Karpas-422 (cell line): Measurements from ENCODE around the gene COLEC12. TPM values are rescaled to one million over a fixed set of nuclear protein-coding genes. Genes with fewer than 3 reads are reported as not detected.

Experiments
- DNase-seq: peaks from one replicate; pipeline ENCODE4 v3.0.0-alpha.2; 2015
- H2AFZ ChIP-seq: fragments of 200-600 bp; sonication (generic); 2 replicates; pipeline ENCODE4 v1.6.1; 2014; ENCODE audit warnings: antibody characterized with exemption, low read length, mixed read lengths
- H3K27ac ChIP-seq: fragments of 200-600 bp; sonication (generic); 2 replicates; pipeline ENCODE4 v1.5.1; 2014; ENCODE audit warnings: mild to moderate bottlenecking, low read length, moderate library complexity
- H3K27me3 ChIP-seq: fragments of 200-600 bp; sonication (generic); 2 replicates; pipeline ENCODE4 v1.6.1; 2014; ENCODE audit warnings: low read length, mixed read lengths
- H3K36me3 ChIP-seq: fragments of 200-600 bp; sonication (generic); 2 replicates; pipeline ENCODE4 v1.6.1; 2014; ENCODE audit warnings: low read length, mixed read lengths; ENCODE audit not compliant: insufficient read depth
- H3K4me1 ChIP-seq: fragments of 200-600 bp; sonication (generic); 2 replicates; pipeline ENCODE4 v1.6.1; 2014; ENCODE audit warnings: mild to moderate bottlenecking, low read length, mixed read lengths
- H3K4me2 ChIP-seq: fragments of 200-600 bp; sonication (generic); 2 replicates; pipeline ENCODE4 v1.6.1; 2014; ENCODE audit warnings: low read length, low read depth, mild to moderate bottlenecking; ENCODE audit not compliant: poor library complexity, severe bottlenecking
- H3K4me3 ChIP-seq: fragments of 200-600 bp; sonication (generic); 2 replicates; pipeline ENCODE4 v1.5.1; 2014; ENCODE audit warnings: mild to moderate bottlenecking, antibody characterized with exemption, low read length, mixed read lengths
- H3K79me2 ChIP-seq: fragments of 200-600 bp; sonication (generic); 2 replicates; pipeline ENCODE4 v1.6.1; 2014; ENCODE audit warnings: mild to moderate bottlenecking, low read length, mixed read lengths
- H3K9ac ChIP-seq: fragments of 200-600 bp; sonication (generic); 2 replicates; pipeline ENCODE4 v1.6.0; 2014; ENCODE audit warnings: low read length
- H3K9me2 ChIP-seq: fragments of 200-600 bp; sonication (generic), shearing (Covaris generic); replicated peaks from 2 replicates; pipeline ENCODE4 v1.6.0; 2014; ENCODE audit warnings: mild to moderate bottlenecking, low read length, moderate library complexity; ENCODE audit not compliant: insufficient read depth
- H3K9me3 ChIP-seq: fragments of 300-700, 200-600 bp; sonication (generic); 2 replicates; pipeline ENCODE4 v1.6.1; 2014; ENCODE audit warnings: low read length, mixed read lengths
- H4K20me1 ChIP-seq: fragments of 200-600 bp; sonication (generic); 2 replicates; pipeline ENCODE4 v1.6.1; 2014; ENCODE audit warnings: mild to moderate bottlenecking, antibody characterized with exemption, low read length, low read depth; ENCODE audit not compliant: insufficient read depth
- total RNA-seq: library from RNA; depleted of rRNA; stranded (reverse); fragments of >200 nt; shearing (Covaris generic); gene quantifications from 2 replicates; pipeline ENCODE4 v1.2.3, GENCODE V29; 2014; ENCODE audit warnings: low replicate concordance

The COLEC12 gene
- total RNA-seq, 1 experiment from 2014 or later = not detected

GRCh38 chr18:332007-332406, 168.5 kb downstream of the COLEC12 start:
- Histone ChIP-seq H3K4me2 (no peak overlapping the region), H2AFZ (no peak overlapping the region), H3K4me3 (no peak overlapping the region), H3K9me3 (no peaks in the 10 kb centered on the region), H4K20me1 (no peaks in the 10 kb centered on the region), H3K79me2 (no peaks in the 10 kb centered on the region), H3K9me2 (no peaks in the 10 kb centered on the region), H3K27me3 (no peaks in the 10 kb centered on the region), H3K27ac (no peak overlapping the region), H3K36me3 (no peaks in the 10 kb centered on the region), H3K4me1 (no peaks in the 10 kb centered on the region), H3K9ac (no peak overlapping the region)
- no peak for DNase-seq

- Histone ChIP-seq H3K4me3 (no peak overlapping the region), H3K9me2 (no peaks in the 10 kb centered on the region), H3K4me2 (no peak overlapping the region), H3K9me3 (no peaks in the 10 kb centered on the region), H3K27me3 (no peaks in the 10 kb centered on the region), H3K4me1 (no peaks in the 10 kb centered on the region), H3K9ac (no peak overlapping the region), H3K36me3 (no peaks in the 10 kb centered on the region), H3K27ac (no peak overlapping the region), H2AFZ (no peak overlapping the region), H4K20me1 (no peaks in the 10 kb centered on the region), H3K79me2 (no peaks in the 10 kb centered on the region)
- DNase-seq = no peak
These were observed 169.2 kb downstream of the COLEC12 start for GRCh38 chr18:331221-331821.

DNA sequence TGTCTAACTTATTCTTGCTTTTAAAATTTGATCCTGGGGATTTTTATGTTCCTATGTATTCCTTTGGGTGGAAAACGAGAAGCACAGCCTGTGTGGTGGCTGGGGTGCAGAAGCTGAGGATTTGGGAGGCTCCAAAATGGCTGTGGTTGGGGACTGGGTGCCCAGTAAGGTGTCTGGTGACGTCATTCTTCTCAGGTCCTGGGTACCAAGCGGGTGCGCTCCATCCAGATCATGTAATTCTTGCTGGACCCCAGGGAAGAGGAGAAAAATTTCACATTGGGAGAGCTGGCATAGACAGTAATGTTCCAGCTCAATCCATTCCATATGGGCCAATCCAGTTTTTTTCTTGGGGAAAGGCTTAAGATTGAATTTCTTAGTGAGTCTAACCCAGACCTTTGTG, 171.6 kb downstream of the COLEC12 start:
- Histone ChIP-seq H3K79me2 (no peaks in the 10 kb centered on the region), H3K4me3 (no peak overlapping the region), H3K27me3 (no peaks in the 10 kb centered on the region), H4K20me1 (no peaks in the 10 kb centered on the region), H3K4me1 (no peaks in the 10 kb centered on the region), H3K9me2 (no peaks in the 10 kb centered on the region), H3K4me2 (no peak overlapping the region), H3K36me3 (no peaks in the 10 kb centered on the region), H3K27ac (no peak overlapping the region), H3K9ac (no peak overlapping the region), H3K9me3 (no peaks in the 10 kb centered on the region), H2AFZ (no peak overlapping the region)
- DNase-seq = no peak

DNA sequence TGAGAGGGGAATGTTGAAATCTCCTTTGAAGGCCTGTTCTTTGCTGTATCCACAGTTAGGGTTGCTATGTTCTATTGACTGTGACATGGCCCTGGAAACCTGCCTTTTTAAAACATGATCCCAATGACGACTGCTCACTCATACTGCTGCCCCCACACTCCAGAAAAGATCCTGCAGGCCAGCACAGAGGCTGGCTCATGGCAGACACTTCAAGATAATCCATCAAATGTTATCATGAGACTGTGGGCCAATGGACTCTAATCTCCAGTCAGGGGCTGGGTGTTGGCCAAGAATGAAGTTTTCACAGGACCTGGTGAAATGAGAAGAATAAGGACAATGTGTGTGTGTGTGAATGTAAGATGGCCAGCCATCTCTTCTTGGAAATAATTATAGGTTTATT, 173.7 kb downstream of the COLEC12 start:
- H3K4me2 ChIP-seq = no peak overlapping the region
- no peaks in the 10 kb centered on the region for H3K9me2 ChIP-seq
- H3K9ac ChIP-seq = no peak overlapping the region
- H3K79me2 ChIP-seq = no peaks in the 10 kb centered on the region
- H3K4me1 ChIP-seq = no peaks in the 10 kb centered on the region
- DNase-seq = no peak
- no peak overlapping the region for H3K27ac ChIP-seq
- no peaks in the 10 kb centered on the region for H3K9me3 ChIP-seq
- no peak overlapping the region for H2AFZ ChIP-seq
- H3K36me3 ChIP-seq = no peaks in the 10 kb centered on the region
- no peak overlapping the region for H3K4me3 ChIP-seq
- no peaks in the 10 kb centered on the region for H3K27me3 ChIP-seq
- no peaks in the 10 kb centered on the region for H4K20me1 ChIP-seq

- no peaks in the 10 kb centered on the region for H4K20me1 ChIP-seq
- no peak overlapping the region for H3K4me2 ChIP-seq
- no peak for DNase-seq
- no peak overlapping the region for H3K4me3 ChIP-seq
- H3K9me2 ChIP-seq = no peaks in the 10 kb centered on the region
- no peak overlapping the region for H2AFZ ChIP-seq
- H3K36me3 ChIP-seq = no peaks in the 10 kb centered on the region
- no peaks in the 10 kb centered on the region for H3K9me3 ChIP-seq
- H3K79me2 ChIP-seq = no peaks in the 10 kb centered on the region
- H3K27ac ChIP-seq = no peak overlapping the region
- no peak overlapping the region for H3K9ac ChIP-seq
- H3K4me1 ChIP-seq = no peaks in the 10 kb centered on the region
- H3K27me3 ChIP-seq = no peaks in the 10 kb centered on the region
These were observed 177.3 kb downstream of the COLEC12 start for GRCh38 chr18:323253-323622.

DNA sequence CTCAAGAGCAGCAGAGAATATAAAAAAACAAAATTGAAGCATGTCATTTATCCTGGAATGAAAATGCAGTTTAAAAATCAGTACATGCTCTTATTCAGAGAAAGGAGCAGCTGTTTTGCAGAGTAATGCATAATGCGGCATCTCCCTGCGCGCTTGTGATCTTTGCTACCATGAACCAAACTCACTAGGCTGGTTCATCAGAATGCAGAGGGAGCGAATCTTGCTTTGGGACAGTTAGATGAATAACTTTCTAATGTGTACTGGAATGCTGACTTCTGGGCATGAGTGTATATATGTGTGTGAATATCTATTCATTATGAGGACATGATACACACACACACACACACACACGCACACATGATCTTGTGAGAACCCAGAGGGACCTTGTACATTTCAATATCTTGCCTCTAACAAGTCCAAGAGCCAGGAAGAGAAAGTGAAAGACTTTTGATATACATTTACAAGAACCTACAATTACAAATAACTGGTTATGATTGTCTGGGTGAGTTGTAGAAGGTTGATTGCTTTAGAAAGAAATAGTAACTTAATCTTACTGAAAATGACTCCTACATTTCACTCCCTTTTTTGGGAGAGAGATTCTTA, 178.5 kb downstream of the COLEC12 start:
- Histone ChIP-seq H3K27me3 (no peaks in the 10 kb centered on the region), H2AFZ (no peak overlapping the region), H3K4me3 (no peak overlapping the region), H3K36me3 (no peaks in the 10 kb centered on the region), H3K27ac (no peak overlapping the region), H3K4me2 (no peak overlapping the region), H3K9ac (no peak overlapping the region), H3K9me2 (no peaks in the 10 kb centered on the region), H3K79me2 (no peaks in the 10 kb centered on the region), H3K9me3 (no peaks in the 10 kb centered on the region), H4K20me1 (no peaks in the 10 kb centered on the region), H3K4me1 (no peaks in the 10 kb centered on the region)
- DNase-seq = no peak

GRCh38 chr18:320155-320554, 180.3 kb downstream of the COLEC12 start:
- H3K36me3 ChIP-seq = no peaks in the 10 kb centered on the region
- DNase-seq = no peak

DNA sequence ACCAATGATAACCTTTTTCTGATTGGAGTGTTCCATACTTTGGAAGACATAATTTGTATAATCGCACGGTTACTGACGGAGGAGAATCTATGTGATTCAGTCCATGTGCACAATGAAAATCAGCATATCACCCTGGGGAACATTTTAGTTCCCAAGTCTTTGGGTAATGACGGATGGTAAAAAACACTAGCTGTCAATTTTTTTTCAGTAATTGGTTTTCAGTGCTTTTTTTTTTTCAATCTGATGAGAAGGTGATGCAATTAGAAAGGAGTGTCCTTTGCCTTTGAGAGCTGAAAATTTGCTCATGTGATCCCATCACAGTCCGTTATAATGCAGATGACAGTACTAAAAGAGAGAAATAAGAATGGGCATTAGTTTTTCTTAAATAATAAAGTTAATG, 180.8 kb downstream of the COLEC12 start:
- H3K79me2 ChIP-seq = no peaks in the 10 kb centered on the region
- no peaks in the 10 kb centered on the region for H3K9me2 ChIP-seq
- H3K27ac ChIP-seq = no peak overlapping the region
- H4K20me1 ChIP-seq = no peaks in the 10 kb centered on the region
- no peak overlapping the region for H3K4me2 ChIP-seq
- H3K9me3 ChIP-seq = no peaks in the 10 kb centered on the region
- no peaks in the 10 kb centered on the region for H3K27me3 ChIP-seq
- no peak for DNase-seq
- H3K36me3 ChIP-seq = no peaks in the 10 kb centered on the region
- no peak overlapping the region for H2AFZ ChIP-seq
- H3K4me1 ChIP-seq = no peaks in the 10 kb centered on the region
- no peak overlapping the region for H3K9ac ChIP-seq
- H3K4me3 ChIP-seq = no peak overlapping the region

More at GRCh38 chr18:320155-320554, 180.3 kb downstream of the COLEC12 start:
- H3K27me3 ChIP-seq = no peaks in the 10 kb centered on the region
- H4K20me1 ChIP-seq = no peaks in the 10 kb centered on the region
- H3K4me2 ChIP-seq = no peak overlapping the region
- H3K9ac ChIP-seq = no peak overlapping the region
- H3K9me3 ChIP-seq = no peaks in the 10 kb centered on the region
- no peak overlapping the region for H3K4me3 ChIP-seq
- no peaks in the 10 kb centered on the region for H3K4me1 ChIP-seq
- H3K27ac ChIP-seq = no peak overlapping the region
- no peaks in the 10 kb centered on the region for H3K79me2 ChIP-seq
- no peaks in the 10 kb centered on the region for H3K9me2 ChIP-seq
- no peak overlapping the region for H2AFZ ChIP-seq
